B cell (primary cell): Measurements from ENCODE around the gene PPFIA2. TPM values are rescaled to one million over a fixed set of nuclear protein-coding genes. Genes with fewer than 3 reads are reported as not detected.

ENCODE experiments used
- ATAC-seq: fragments of 200-7000 bp; cut with Tn5 transposase; one replicate; pipeline ENCODE4 v1.10.0; 2021; ENCODE audit warnings: low read depth, mild to moderate bottlenecking, moderate number of reproducible peaks, moderate library complexity
- CTCF ChIA-PET: fragments of 350-600 bp; sonication (Branson Sonifier 250); formaldehyde crosslinking; loops from one replicate; lab custom pipeline; 2021; ENCODE audit warnings: antibody characterized with exemption, inconsistent platforms; lab: Charles Lee
- POLR2A ChIA-PET: fragments of 350-600 bp; sonication (Branson Sonifier 250); formaldehyde crosslinking; loops from one replicate; lab custom pipeline; 2021; ENCODE audit warnings: antibody characterized with exemption; lab: Charles Lee
- DNase-seq: peaks from one replicate; pipeline ENCODE4 v3.0.0; 2013
- H2AFZ ChIP-seq: 2 replicates; pipeline ENCODE4 v1.6.1; 2012; ENCODE audit warnings: mild to moderate bottlenecking, low read depth, low read length; ENCODE audit not compliant: insufficient read depth, poor library complexity, severe bottlenecking
- H3K27ac ChIP-seq, 2 donors: 1 replicate in 1 of 2; 2 replicates in 1 of 2; pipeline ENCODE4 v1.5.1; 2012 to 2013; ENCODE audit warnings: low read length in 2 of 2, mild to moderate bottlenecking in 2 of 2, moderate library complexity in 1 of 2
- H3K27me3 ChIP-seq, 4 experiments: fragments of 200-600 bp in 1 of 4; sonication (generic) in 1 of 4; replicated peaks in 1 of 4; 1 replicate in 2 of 4; 2 replicates in 2 of 4; pipeline versions ENCODE4 v1.6.1 to v1.7.0; 2013 to 2016; ENCODE audit warnings: low read length in 3 of 4, mild to moderate bottlenecking in 2 of 4, mixed read lengths in 1 of 4, moderate library complexity in 1 of 4; ENCODE audit not compliant: insufficient read depth in 4 of 4, control insufficient read depth in 3 of 4; ENCODE audit errors: control extremely low read depth in 1 of 4
- H3K36me3 ChIP-seq, 2 experiments: replicated peaks in 1 of 2; 1 replicate in 1 of 2; 2 replicates in 1 of 2; pipeline versions ENCODE4 v1.6.1 to v1.7.1; 2013; ENCODE audit warnings: low read length in 1 of 2; ENCODE audit not compliant: insufficient read depth in 2 of 2, control insufficient read depth in 1 of 2; ENCODE audit errors: control extremely low read depth in 1 of 2, extremely low read depth in 1 of 2
- H3K4me1 ChIP-seq, 2 donors: fragments of 200-600 bp in 1 of 2; sonication (generic) in 1 of 2; 1 replicate in 1 of 2; 2 replicates in 1 of 2; pipeline versions ENCODE4 v1.5.1 to v1.6.1; 2013 to 2017; ENCODE audit warnings: low read length in 2 of 2; ENCODE audit not compliant: control insufficient read depth in 2 of 2, insufficient read depth in 2 of 2
- H3K4me2 ChIP-seq: replicated peaks from 2 replicates; pipeline ENCODE3; 2012; ENCODE audit warnings: mild to moderate bottlenecking, low read depth, low read length; ENCODE audit not compliant: poor library complexity, severe bottlenecking
- H3K4me3 ChIP-seq, 5 experiments: fragments of 200-600 bp in 1 of 5; sonication (generic) in 1 of 5; 1 replicate in 3 of 5; 2 replicates in 2 of 5; pipeline versions ENCODE4 v1.5.1 to v1.7.0; 2011 to 2016; ENCODE audit warnings: low read length in 4 of 5, mild to moderate bottlenecking in 4 of 5, low read depth in 2 of 5, control low read depth in 1 of 5, moderate library complexity in 1 of 5; ENCODE audit not compliant: insufficient read depth in 1 of 5; ENCODE audit errors: control extremely low read depth in 1 of 5, extremely low read depth in 1 of 5
- H3K79me2 ChIP-seq: fragments of 200-600 bp; sonication (generic); one replicate; pipeline ENCODE4 v1.6.0; 2016; ENCODE audit warnings: low read length; ENCODE audit not compliant: control insufficient read depth, insufficient read depth
- H3K9ac ChIP-seq: fragments of 200-600 bp; sonication (generic); 2 replicates; pipeline ENCODE4 v1.6.1; 2017; ENCODE audit warnings: mild to moderate bottlenecking, low read length, moderate library complexity
- H3K9me3 ChIP-seq, 3 donors: one replicate each; pipeline versions ENCODE4 v1.6.1 to v1.7.1; 2013; ENCODE audit warnings: low read length in 2 of 3; ENCODE audit not compliant: control insufficient read depth in 2 of 3, insufficient read depth in 1 of 3; ENCODE audit errors: control extremely low read depth in 1 of 3
- H4K20me1 ChIP-seq: 2 replicates; pipeline ENCODE4 v1.6.0; 2012; ENCODE audit warnings: mild to moderate bottlenecking, low read length; ENCODE audit not compliant: insufficient read depth, control insufficient read depth, poor library complexity, severe bottlenecking
- H3K27ac Mint-ChIP-seq: one replicate; pipeline ENCODE4 v1.8.0; 2021; ENCODE audit warnings: mixed read lengths
- H3K27me3 Mint-ChIP-seq: one replicate; pipeline ENCODE4 v1.8.0; 2021; ENCODE audit warnings: mixed read lengths
- H3K4me1 Mint-ChIP-seq: one replicate; pipeline ENCODE4 v1.8.0; 2021; ENCODE audit warnings: mixed read lengths
- H3K4me3 Mint-ChIP-seq: one replicate; pipeline ENCODE4 v1.8.0; 2021; ENCODE audit warnings: mixed read lengths
- H3K9me3 Mint-ChIP-seq: one replicate; pipeline ENCODE4 v1.8.0; 2022; ENCODE audit warnings: mixed read lengths; ENCODE audit not compliant: insufficient read depth
- CTCF ChIP-seq: fragments of 200-600 bp; IDR thresholded peaks from one replicate; pipeline ENCODE4 v1.8.0; 2022; ENCODE audit warnings: antibody characterized with exemption, mild to moderate bottlenecking
- EZH2 ChIP-seq: IDR thresholded peaks from 2 replicates; pipeline ENCODE4 v1.6.1; 2012; ENCODE audit warnings: borderline replicate concordance, low read depth, mild to moderate bottlenecking, moderate library complexity, low read length; ENCODE audit not compliant: insufficient read depth, poor library complexity, severe bottlenecking
- WGBS: methylation state at CpG from one replicate; pipeline ENCODE4 v1.1.5; 2013; ENCODE audit warnings: missing lambda C conversion rate; ENCODE audit not compliant: insufficient coverage; 5-methylcytosine and 5-hydroxymethylcytosine counted together
- intact Hi-C: fragments of 100-400 bp; cut with micrococcal nuclease; formaldehyde crosslinking; loops from one replicate; pipeline ENCODE4 v1.10.0; 2022
- polyA plus RNA-seq: library from polyadenylated mRNA; depleted of rRNA; stranded (reverse); fragments of >200 nt; gene quantifications from 2 replicates; pipeline ENCODE4 v1.2.3, GENCODE V29; 2012
- total RNA-seq, 2 donors: library from RNA; stranded (reverse); fragments of 120-200 nt in 1 of 2; gene quantifications; 1 replicate in 1 of 2; 2 replicates in 1 of 2; pipeline versions ENCODE4 v1.2.3 to v1.2.4, GENCODE V29; 2013 to 2022

Gene PPFIA2
- total and polyA plus RNA-seq, 2 donors (not counting 1 experiment from before 2014, with no cell fraction given), result not detected

DNA sequence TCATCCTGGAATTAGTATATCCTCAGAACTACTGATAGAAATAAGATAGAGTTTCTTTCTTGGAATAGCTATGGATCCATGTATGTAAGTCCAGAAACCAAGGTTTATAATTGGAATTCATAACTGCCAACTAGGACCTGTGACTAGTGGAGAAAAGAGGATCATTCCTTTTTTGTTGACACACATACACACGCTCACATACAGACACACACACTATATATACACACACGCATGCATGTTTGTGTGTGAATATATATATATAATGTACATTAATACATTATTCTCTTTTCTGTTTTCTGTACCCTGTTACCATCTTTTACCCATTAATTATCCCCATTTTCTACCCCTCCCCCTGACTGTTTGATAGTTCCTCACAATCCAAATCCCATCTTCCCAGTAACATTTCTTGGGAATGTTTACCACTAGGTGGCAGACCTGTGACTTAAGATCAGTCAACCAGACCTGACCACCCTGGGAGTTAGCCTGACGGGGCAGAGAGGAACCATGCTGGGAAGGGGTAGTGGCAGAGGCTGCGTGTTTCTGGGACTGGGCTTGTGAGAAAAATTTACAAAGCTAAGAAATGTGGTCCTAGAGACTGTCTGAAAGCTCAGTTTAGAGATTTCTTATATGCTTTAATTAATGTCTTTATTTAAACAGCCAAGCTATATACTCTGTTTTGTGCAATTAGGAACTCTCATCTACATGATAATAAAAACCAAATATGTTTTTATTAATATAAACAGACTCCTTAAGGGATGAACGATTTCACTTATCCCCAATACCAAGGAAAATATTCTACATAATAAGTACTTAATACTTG, 308.0 kb downstream of the PPFIA2 start:
- POLR2A ChIA-PET, result no interaction called here
- TF ChIP-seq EZH2 (no peak), CTCF (no peak)

GRCh38 chr12:81441629-81442028, 317.5 kb downstream of the PPFIA2 start:
- H3K4me3 ChIP-seq, result no peak overlapping the region
- no peak overlapping the region for H3K27ac Mint-ChIP-seq
- no peak overlapping the region for H3K4me2 ChIP-seq
- no peak overlapping the region for H3K9ac ChIP-seq
- no CpG with 5 or more reads among the region's 6 CpGs for WGBS
- no peaks in the 10 kb centered on the region for H3K9me3 ChIP-seq
- no peaks in the 10 kb centered on the region for H3K79me2 ChIP-seq
- no peak overlapping the region for H2AFZ ChIP-seq
- no peaks in the 10 kb centered on the region for H3K4me1 Mint-ChIP-seq
- no peaks in the 10 kb centered on the region for H4K20me1 ChIP-seq
- ChIA-PET CTCF (no interaction called here), POLR2A (no interaction called here)
- ATAC-seq (no peak), DNase-seq (no peak)
- TF ChIP-seq CTCF, result no peak
- no peak for TF ChIP-seq EZH2
- H3K27me3 ChIP-seq, result no peaks in the 10 kb centered on the region
- H3K27me3 Mint-ChIP-seq, result no peaks in the 10 kb centered on the region
- no peaks in the 10 kb centered on the region for H3K9me3 Mint-ChIP-seq
- H3K4me1 ChIP-seq, result no peaks in the 10 kb centered on the region
- no peak overlapping the region for H3K4me3 Mint-ChIP-seq
- H3K36me3 ChIP-seq, result no peaks in the 10 kb centered on the region
- H3K27ac ChIP-seq, result no peak overlapping the region
- intact Hi-C loops, result no loop called here

More for the DNA sequence above, 308.0 kb downstream of the PPFIA2 start:
- Histone ChIP-seq H3K9me3 (no peaks in the 10 kb centered on the region), H4K20me1 (no peaks in the 10 kb centered on the region), H3K27me3 (no peaks in the 10 kb centered on the region), H3K4me1 (no peaks in the 10 kb centered on the region), H3K36me3 (no peaks in the 10 kb centered on the region), H3K9ac (no peak overlapping the region), H3K79me2 (no peaks in the 10 kb centered on the region), H3K4me3 (no peak overlapping the region), H3K27ac (no peak overlapping the region), H3K4me2 (no peak overlapping the region), H2AFZ (no peak overlapping the region)
- ATAC-seq (no peak), DNase-seq (no peak)
- Mint-ChIP-seq H3K27ac (no peak overlapping the region), H3K27me3 (no peaks in the 10 kb centered on the region), H3K9me3 (no peaks in the 10 kb centered on the region), H3K4me1 (no peaks in the 10 kb centered on the region), H3K4me3 (no peak overlapping the region)
- no CpG with 5 or more reads among the region's 5 CpGs for WGBS
- CTCF ChIA-PET, result no interaction called here
- intact Hi-C loops, result no loop called here
